ENCODE results near the gene PLPP4. TPM values are rescaled to one million over a fixed set of nuclear protein-coding genes. Genes with fewer than 3 reads are reported as not detected.

PLPP4 gene
- polyA plus RNA-seq, 1 experiment = 35.4 TPM

GRCh38 chr10:120548210-120548609 lies 91.2 kb downstream of the PLPP4 start:
- Histone ChIP-seq H3K4me3 (ENCODE audit: low read depth, low read length) (no peak overlapping the region), H3K36me3 (ENCODE audit: control insufficient read depth, insufficient read depth, low read length) (no peaks in the 10 kb centered on the region), H3K27me3 (ENCODE audit: control insufficient read depth, insufficient read depth, low read length) (no peaks in the 10 kb centered on the region)
- DNase-seq (ENCODE audit: low read depth) = no peak
- TF ChIP-seq CTCF (IDR thresholded peaks at IDR 0.05; ENCODE audit: insufficient read depth, low read depth, low read length) = no peak
- CTCF ChIA-PET = no interaction called here
- POLR2A ChIA-PET = no interaction called here

- DNase-seq (ENCODE audit: low read depth) = no peak
- TF ChIP-seq CTCF (IDR thresholded peaks at IDR 0.05; ENCODE audit: insufficient read depth, low read depth, low read length) = no peak
- Histone ChIP-seq H3K36me3 (ENCODE audit: control insufficient read depth, insufficient read depth, low read length) (no peaks in the 10 kb centered on the region), H3K4me3 (ENCODE audit: low read depth, low read length) (no peak overlapping the region), H3K27me3 (ENCODE audit: control insufficient read depth, insufficient read depth, low read length) (no peaks in the 10 kb centered on the region)
- ChIA-PET POLR2A (no interaction called here), CTCF (no interaction called here)
Observed at GRCh38 chr10:120552262-120552661, 95.2 kb downstream of the PLPP4 start.

GRCh38 chr10:120553911-120554310 lies 96.9 kb downstream of the PLPP4 start:
- Histone ChIP-seq H3K27me3 (ENCODE audit: control insufficient read depth, insufficient read depth, low read length) (no peaks in the 10 kb centered on the region), H3K4me3 (ENCODE audit: low read depth, low read length) (no peak overlapping the region), H3K36me3 (ENCODE audit: control insufficient read depth, insufficient read depth, low read length) (no peaks in the 10 kb centered on the region)
- POLR2A ChIA-PET = no interaction called here
- CTCF ChIA-PET = interaction anchor here (0.6 kb wide), 2 partner anchors 23 to 163 kb away, joined by 3 to 4 read pairs; no protein-coding TSS in a partner anchor
- DNase-seq (ENCODE audit: low read depth) = no peak
- no peak for TF ChIP-seq CTCF (IDR thresholded peaks at IDR 0.05; ENCODE audit: insufficient read depth, low read depth, low read length)

DNA sequence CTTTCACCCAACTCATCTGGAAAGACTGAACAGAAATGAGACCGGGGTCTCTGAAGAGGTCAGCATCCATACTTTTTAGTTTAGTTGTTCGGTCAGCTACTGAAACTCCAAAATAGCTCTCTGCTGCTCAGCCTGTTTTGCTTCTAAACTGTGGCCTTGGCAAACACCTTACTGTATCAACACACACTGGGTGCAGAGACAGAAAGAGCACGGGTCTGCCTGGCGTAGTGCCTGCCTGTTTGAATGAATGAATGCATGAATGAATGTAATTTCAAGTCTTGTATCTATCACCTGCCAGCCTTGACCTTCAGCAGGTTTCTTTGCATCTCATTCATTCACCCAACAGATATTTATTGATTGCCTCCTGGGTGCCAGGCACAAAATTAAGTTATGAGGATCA lies 98.4 kb downstream of the PLPP4 start:
- Histone ChIP-seq H3K36me3 (ENCODE audit: control insufficient read depth, insufficient read depth, low read length) (no peaks in the 10 kb centered on the region), H3K27me3 (ENCODE audit: control insufficient read depth, insufficient read depth, low read length) (no peaks in the 10 kb centered on the region), H3K4me3 (ENCODE audit: low read depth, low read length) (no peak overlapping the region)
- no peak for DNase-seq (ENCODE audit: low read depth)
- no peak for TF ChIP-seq CTCF (IDR thresholded peaks at IDR 0.05; ENCODE audit: insufficient read depth, low read depth, low read length)
- ChIA-PET POLR2A (no interaction called here), CTCF (no interaction called here)

DNA sequence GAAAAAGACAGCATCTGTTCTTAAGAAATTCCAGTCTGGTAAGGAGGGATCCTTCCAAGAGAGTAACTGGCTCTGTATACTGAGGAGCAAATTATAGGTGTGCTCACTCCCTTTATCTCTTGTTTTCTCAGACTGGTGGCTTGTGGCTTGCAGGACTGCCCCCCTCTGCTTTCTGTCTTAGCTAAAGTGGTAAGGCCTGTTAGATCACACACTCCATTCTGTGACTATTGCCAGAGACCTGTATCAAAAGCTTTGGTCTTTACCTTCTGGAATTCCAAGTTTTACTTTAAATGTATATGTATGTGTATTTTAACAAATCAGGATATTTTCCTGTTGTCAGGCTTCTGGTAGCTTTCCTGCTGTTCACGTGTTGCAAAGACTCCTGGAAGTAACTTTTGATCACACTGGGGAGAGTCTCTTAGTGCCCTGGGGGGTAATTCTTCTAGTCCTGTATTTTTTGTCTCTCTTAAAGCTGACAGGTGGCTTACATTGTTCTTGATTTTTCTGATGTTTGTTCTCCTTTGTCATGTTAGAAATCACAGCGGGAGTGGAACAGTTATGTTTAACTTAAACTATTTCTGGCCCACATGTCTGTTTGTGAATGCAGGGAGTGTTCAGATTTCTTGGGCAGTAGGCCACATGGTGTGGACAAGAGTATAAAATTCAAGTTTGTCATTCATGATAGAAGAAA lies 99.0 kb downstream of the PLPP4 start:
- CTCF ChIA-PET = no interaction called here
- POLR2A ChIA-PET = no interaction called here

More for the DNA sequence above, 99.0 kb downstream of the PLPP4 start:
- no peak for DNase-seq (ENCODE audit: low read depth)
- Histone ChIP-seq H3K36me3 (ENCODE audit: control insufficient read depth, insufficient read depth, low read length) (no peaks in the 10 kb centered on the region), H3K27me3 (ENCODE audit: control insufficient read depth, insufficient read depth, low read length) (no peaks in the 10 kb centered on the region), H3K4me3 (ENCODE audit: low read depth, low read length) (no peak overlapping the region)
- TF ChIP-seq CTCF (IDR thresholded peaks at IDR 0.05; ENCODE audit: insufficient read depth, low read depth, low read length) = no peak

All from BJ (cell line).